Body of pancreas (tissue), 4 donors: Measurements from ENCODE around the gene NHLRC1.

Experiments used
- POLR2A ChIP-seq, 3 donors: fragments of 450-650 bp; IDR thresholded peaks; one replicate each; pipeline ENCODE4 v1.6.1; 2016; ENCODE audit warnings: antibody characterized with exemption in 3 of 3, mild to moderate bottlenecking in 2 of 3
- TF ChIP-seq, protein P1 (sequence below), 7 experiments: fragments of 450-650 bp in 4 of 7; fragments of 200-600 bp in 3 of 7; sonication (generic) in 3 of 7; IDR thresholded peaks; one replicate each; pipeline ENCODE4 v1.5.1; 2016 to 2019; ENCODE audit warnings: antibody characterized with exemption in 7 of 7

GRCh38 chr6:18153311-18153703 is 30.8 kb upstream of the NHLRC1 start:
- TF ChIP-seq, protein P1, sequence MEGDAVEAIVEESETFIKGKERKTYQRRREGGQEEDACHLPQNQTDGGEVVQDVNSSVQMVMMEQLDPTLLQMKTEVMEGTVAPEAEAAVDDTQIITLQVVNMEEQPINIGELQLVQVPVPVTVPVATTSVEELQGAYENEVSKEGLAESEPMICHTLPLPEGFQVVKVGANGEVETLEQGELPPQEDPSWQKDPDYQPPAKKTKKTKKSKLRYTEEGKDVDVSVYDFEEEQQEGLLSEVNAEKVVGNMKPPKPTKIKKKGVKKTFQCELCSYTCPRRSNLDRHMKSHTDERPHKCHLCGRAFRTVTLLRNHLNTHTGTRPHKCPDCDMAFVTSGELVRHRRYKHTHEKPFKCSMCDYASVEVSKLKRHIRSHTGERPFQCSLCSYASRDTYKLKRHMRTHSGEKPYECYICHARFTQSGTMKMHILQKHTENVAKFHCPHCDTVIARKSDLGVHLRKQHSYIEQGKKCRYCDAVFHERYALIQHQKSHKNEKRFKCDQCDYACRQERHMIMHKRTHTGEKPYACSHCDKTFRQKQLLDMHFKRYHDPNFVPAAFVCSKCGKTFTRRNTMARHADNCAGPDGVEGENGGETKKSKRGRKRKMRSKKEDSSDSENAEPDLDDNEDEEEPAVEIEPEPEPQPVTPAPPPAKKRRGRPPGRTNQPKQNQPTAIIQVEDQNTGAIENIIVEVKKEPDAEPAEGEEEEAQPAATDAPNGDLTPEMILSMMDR (IDR thresholded peaks at IDR 0.05), result no peak
- peak in 1 of 3 donors; percentile 23 for TF ChIP-seq POLR2A (IDR thresholded peaks at IDR 0.05)
